Neural progenitor cell (in vitro differentiated cells): ENCODE results near the gene HMGB3.
"Not testable (repeated sequence)": the region's sequence is repeated elsewhere in the genome, so short reads cannot be mapped to it uniquely, and the experiment has no call there.

Experiments used
- EZH2 ChIP-seq: fragments of 200-600 bp; sonication (generic); IDR thresholded peaks from 2 replicates; pipeline ENCODE4 v1.6.1; 2017; ENCODE audit warnings: antibody characterized with exemption, mild to moderate bottlenecking, moderate library complexity
- TF ChIP-seq, protein P1 (sequence below): fragments of 200-600 bp; sonication (generic); IDR thresholded peaks from 2 replicates; pipeline ENCODE4 v1.5.1; 2017; ENCODE audit warnings: antibody characterized with exemption, mild to moderate bottlenecking

DNA sequence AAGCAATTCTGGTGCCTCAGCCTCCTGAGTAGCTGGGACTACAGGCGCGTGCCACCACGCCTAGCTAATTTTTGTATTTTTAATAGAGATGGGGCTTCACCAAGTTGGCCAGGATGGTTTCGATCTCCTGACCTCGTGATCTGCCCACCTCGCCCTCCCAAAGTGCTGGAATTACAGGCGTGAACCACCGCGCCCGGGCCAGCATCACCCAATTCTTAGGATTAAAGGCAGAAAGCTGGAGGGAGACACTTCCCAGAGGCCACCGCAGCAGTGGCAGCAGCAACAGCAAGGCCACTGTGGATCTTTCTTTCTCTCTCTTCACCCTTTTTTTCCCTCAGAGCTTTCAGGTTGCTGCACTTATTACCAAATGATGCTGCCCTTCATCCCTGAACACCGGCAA, 18.7 kb upstream of the HMGB3 start:
- TF ChIP-seq, protein P1, sequence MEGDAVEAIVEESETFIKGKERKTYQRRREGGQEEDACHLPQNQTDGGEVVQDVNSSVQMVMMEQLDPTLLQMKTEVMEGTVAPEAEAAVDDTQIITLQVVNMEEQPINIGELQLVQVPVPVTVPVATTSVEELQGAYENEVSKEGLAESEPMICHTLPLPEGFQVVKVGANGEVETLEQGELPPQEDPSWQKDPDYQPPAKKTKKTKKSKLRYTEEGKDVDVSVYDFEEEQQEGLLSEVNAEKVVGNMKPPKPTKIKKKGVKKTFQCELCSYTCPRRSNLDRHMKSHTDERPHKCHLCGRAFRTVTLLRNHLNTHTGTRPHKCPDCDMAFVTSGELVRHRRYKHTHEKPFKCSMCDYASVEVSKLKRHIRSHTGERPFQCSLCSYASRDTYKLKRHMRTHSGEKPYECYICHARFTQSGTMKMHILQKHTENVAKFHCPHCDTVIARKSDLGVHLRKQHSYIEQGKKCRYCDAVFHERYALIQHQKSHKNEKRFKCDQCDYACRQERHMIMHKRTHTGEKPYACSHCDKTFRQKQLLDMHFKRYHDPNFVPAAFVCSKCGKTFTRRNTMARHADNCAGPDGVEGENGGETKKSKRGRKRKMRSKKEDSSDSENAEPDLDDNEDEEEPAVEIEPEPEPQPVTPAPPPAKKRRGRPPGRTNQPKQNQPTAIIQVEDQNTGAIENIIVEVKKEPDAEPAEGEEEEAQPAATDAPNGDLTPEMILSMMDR: not testable (repeated sequence)
- TF ChIP-seq EZH2: not testable (repeated sequence)
